ENCODE measurements around the gene DMD. TPM values are rescaled to one million over a fixed set of nuclear protein-coding genes. Genes with fewer than 3 reads are reported as not detected.
A peak's percentile ranks its signal among the peaks of the same experiment; 100 is the strongest.

The DMD gene
- total RNA-seq, 1 donor from 2014 or later: 22.2 TPM

- Histone ChIP-seq H2AFZ (ENCODE audit: low read depth, low read length) (no peak overlapping the region), H3K9ac (ENCODE audit: low read length) (no peak overlapping the region), H3K27ac (ENCODE audit: low read depth, low read length) (no peak overlapping the region), H4K20me1 (ENCODE audit: insufficient read depth, low read length) (no peaks in the 10 kb centered on the region), H3K36me3 (ENCODE audit: insufficient read depth, low read length) (no peaks in the 10 kb centered on the region), H3K4me1 (ENCODE audit: insufficient read depth, low read length) (peaks cover 3% of the 10 kb centered on the region), H3K27me3 (ENCODE audit: insufficient read depth, low read length) (no peaks in the 10 kb centered on the region), H3K4me3 (ENCODE audit: insufficient read depth, low read depth, low read length) (no peak overlapping the region), H3K79me2 (ENCODE audit: insufficient read depth, low read length) (no peaks in the 10 kb centered on the region), H3K9me3 (ENCODE audit: insufficient read depth, low read depth, low read length) (no peaks in the 10 kb centered on the region), H3K4me2 (ENCODE audit: low read length) (no peak overlapping the region)
- Mint-ChIP-seq H3K9me3 (ENCODE audit: unreplicated experiment) (no peaks in the 10 kb centered on the region), H3K36me3 (ENCODE audit: low read depth, unreplicated experiment) (no peaks in the 10 kb centered on the region), H3K4me1 (ENCODE audit: low read depth, unreplicated experiment) (peaks cover 9% of the 10 kb centered on the region), H3K27ac (ENCODE audit: unreplicated experiment) (no peak overlapping the region), H3K27me3 (ENCODE audit: low read depth, unreplicated experiment) (no peaks in the 10 kb centered on the region), H3K4me3 (ENCODE audit: unreplicated experiment) (no peak overlapping the region)
- TF ChIP-seq, protein P1, sequence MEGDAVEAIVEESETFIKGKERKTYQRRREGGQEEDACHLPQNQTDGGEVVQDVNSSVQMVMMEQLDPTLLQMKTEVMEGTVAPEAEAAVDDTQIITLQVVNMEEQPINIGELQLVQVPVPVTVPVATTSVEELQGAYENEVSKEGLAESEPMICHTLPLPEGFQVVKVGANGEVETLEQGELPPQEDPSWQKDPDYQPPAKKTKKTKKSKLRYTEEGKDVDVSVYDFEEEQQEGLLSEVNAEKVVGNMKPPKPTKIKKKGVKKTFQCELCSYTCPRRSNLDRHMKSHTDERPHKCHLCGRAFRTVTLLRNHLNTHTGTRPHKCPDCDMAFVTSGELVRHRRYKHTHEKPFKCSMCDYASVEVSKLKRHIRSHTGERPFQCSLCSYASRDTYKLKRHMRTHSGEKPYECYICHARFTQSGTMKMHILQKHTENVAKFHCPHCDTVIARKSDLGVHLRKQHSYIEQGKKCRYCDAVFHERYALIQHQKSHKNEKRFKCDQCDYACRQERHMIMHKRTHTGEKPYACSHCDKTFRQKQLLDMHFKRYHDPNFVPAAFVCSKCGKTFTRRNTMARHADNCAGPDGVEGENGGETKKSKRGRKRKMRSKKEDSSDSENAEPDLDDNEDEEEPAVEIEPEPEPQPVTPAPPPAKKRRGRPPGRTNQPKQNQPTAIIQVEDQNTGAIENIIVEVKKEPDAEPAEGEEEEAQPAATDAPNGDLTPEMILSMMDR (IDR thresholded peaks at IDR 0.05; ENCODE audit: insufficient read depth, low read depth, low read length): no peak
- TF ChIP-seq EZH2 (IDR thresholded peaks at IDR 0.05; ENCODE audit: insufficient read depth, low read length): no peak
- DNase-seq (ENCODE audit: low read depth): no peak
- no peak for FAIRE-seq
Measured at GRCh38 chrX:31337332-31337731, 1874.0 kb downstream of the DMD start.

GRCh38 chrX:31336419-31336818, 1874.9 kb downstream of the DMD start:
- H3K9me3 Mint-ChIP-seq (ENCODE audit: unreplicated experiment): no peaks in the 10 kb centered on the region

GRCh38 chrX:31334997-31335396, 1876.4 kb downstream of the DMD start:
- Mint-ChIP-seq H3K9me3 (ENCODE audit: unreplicated experiment) (no peaks in the 10 kb centered on the region), H3K27ac (ENCODE audit: unreplicated experiment) (peak overlapping the region; percentile 50), H3K36me3 (ENCODE audit: low read depth, unreplicated experiment) (no peaks in the 10 kb centered on the region), H3K27me3 (ENCODE audit: low read depth, unreplicated experiment) (no peaks in the 10 kb centered on the region), H3K4me1 (ENCODE audit: low read depth, unreplicated experiment) (peaks cover 13% of the 10 kb centered on the region), H3K4me3 (ENCODE audit: unreplicated experiment) (no peak overlapping the region)
- H3K36me3 ChIP-seq (ENCODE audit: insufficient read depth, low read length): no peaks in the 10 kb centered on the region
- no peak overlapping the region for H3K27ac ChIP-seq (ENCODE audit: low read depth, low read length)
- H3K9ac ChIP-seq (ENCODE audit: low read length): no peak overlapping the region
- no peak overlapping the region for H3K4me3 ChIP-seq (ENCODE audit: insufficient read depth, low read depth, low read length)
- no peak for TF ChIP-seq EZH2 (IDR thresholded peaks at IDR 0.05; ENCODE audit: insufficient read depth, low read length)
- TF ChIP-seq, protein P1 (IDR thresholded peaks at IDR 0.05; ENCODE audit: insufficient read depth, low read depth, low read length): no peak
- FAIRE-seq: no peak
- H3K4me2 ChIP-seq (ENCODE audit: low read length): no peak overlapping the region
- DNase-seq (ENCODE audit: low read depth): no peak
- H3K4me1 ChIP-seq (ENCODE audit: insufficient read depth, low read length): peaks cover 3% of the 10 kb centered on the region
- no peaks in the 10 kb centered on the region for H3K79me2 ChIP-seq (ENCODE audit: insufficient read depth, low read length)
- no peak overlapping the region for H2AFZ ChIP-seq (ENCODE audit: low read depth, low read length)
- no peaks in the 10 kb centered on the region for H3K9me3 ChIP-seq (ENCODE audit: insufficient read depth, low read depth, low read length)
- no peaks in the 10 kb centered on the region for H4K20me1 ChIP-seq (ENCODE audit: insufficient read depth, low read length)
- H3K27me3 ChIP-seq (ENCODE audit: insufficient read depth, low read length): no peaks in the 10 kb centered on the region

More at GRCh38 chrX:31336419-31336818, 1874.9 kb downstream of the DMD start:
- no peaks in the 10 kb centered on the region for H3K27me3 ChIP-seq (ENCODE audit: insufficient read depth, low read length)
- no peak for DNase-seq (ENCODE audit: low read depth)
- no peaks in the 10 kb centered on the region for H3K9me3 ChIP-seq (ENCODE audit: insufficient read depth, low read depth, low read length)
- no peak overlapping the region for H3K4me3 Mint-ChIP-seq (ENCODE audit: unreplicated experiment)
- H3K79me2 ChIP-seq (ENCODE audit: insufficient read depth, low read length): no peaks in the 10 kb centered on the region
- H3K36me3 Mint-ChIP-seq (ENCODE audit: low read depth, unreplicated experiment): no peaks in the 10 kb centered on the region
- H3K27ac ChIP-seq (ENCODE audit: low read depth, low read length): no peak overlapping the region
- H3K4me1 Mint-ChIP-seq (ENCODE audit: low read depth, unreplicated experiment): peaks cover 13% of the 10 kb centered on the region
- H3K9ac ChIP-seq (ENCODE audit: low read length): no peak overlapping the region
- H3K36me3 ChIP-seq (ENCODE audit: insufficient read depth, low read length): no peaks in the 10 kb centered on the region
- H3K27me3 Mint-ChIP-seq (ENCODE audit: low read depth, unreplicated experiment): no peaks in the 10 kb centered on the region
- no peak overlapping the region for H2AFZ ChIP-seq (ENCODE audit: low read depth, low read length)
- H3K4me3 ChIP-seq (ENCODE audit: insufficient read depth, low read depth, low read length): no peak overlapping the region
- H4K20me1 ChIP-seq (ENCODE audit: insufficient read depth, low read length): no peaks in the 10 kb centered on the region
- FAIRE-seq: peak; percentile 26
- H3K27ac Mint-ChIP-seq (ENCODE audit: unreplicated experiment): no peak overlapping the region
- H3K4me1 ChIP-seq (ENCODE audit: insufficient read depth, low read length): peaks cover 3% of the 10 kb centered on the region
- no peak overlapping the region for H3K4me2 ChIP-seq (ENCODE audit: low read length)
- TF ChIP-seq, protein P1 (IDR thresholded peaks at IDR 0.05; ENCODE audit: insufficient read depth, low read depth, low read length): no peak
- no peak for TF ChIP-seq EZH2 (IDR thresholded peaks at IDR 0.05; ENCODE audit: insufficient read depth, low read length)

All from astrocyte (in vitro differentiated cells and primary cell).